Gastroesophageal sphincter (tissue), 4 donors: ENCODE measurements around the gene UQCC2. TPM values are rescaled to one million over a fixed set of nuclear protein-coding genes. Genes with fewer than 3 reads are reported as not detected.
A peak's percentile ranks its signal among the peaks of the same experiment; 100 is the strongest.

ENCODE experiments used
- ATAC-seq: fragments of 150-250 bp; one replicate; pipeline ENCODE4 v1.9.1; 2016; ENCODE audit warnings: mild to moderate bottlenecking, moderate library complexity
- H3K27ac ChIP-seq, 4 donors: fragments of 200-600 bp; sonication (generic) in 3 of 4; 1 replicate in 3 of 4; 2 replicates in 1 of 4; pipeline ENCODE4 v1.5.1; 2016 to 2019
- H3K27me3 ChIP-seq: fragments of 200-600 bp; sonication (generic); one replicate; pipeline ENCODE4 v1.5.1; 2019
- H3K36me3 ChIP-seq, 2 donors: fragments of 200-600 bp; sonication (generic); one replicate each; pipeline ENCODE4 v1.5.1; 2019; ENCODE audit warnings: control low read depth in 1 of 2
- H3K4me1 ChIP-seq, 3 donors: fragments of 200-600 bp; sonication (generic); 1 replicate in 2 of 3; 2 replicates in 1 of 3; pipeline ENCODE4 v1.5.1; 2016 to 2019; ENCODE audit warnings: control low read depth in 2 of 3
- H3K4me3 ChIP-seq, 2 donors: fragments of 200-600 bp; sonication (generic); one replicate each; pipeline ENCODE4 v1.5.1; 2019; ENCODE audit warnings: mild to moderate bottlenecking in 1 of 2, moderate library complexity in 1 of 2
- H3K9me3 ChIP-seq, 3 donors: fragments of 200-600 bp; sonication (generic); one replicate each; pipeline ENCODE4 v1.5.1; 2017 to 2019; ENCODE audit warnings: control low read depth in 2 of 3
- CTCF ChIP-seq, 4 experiments: fragments of 200-600 bp in 2 of 4; fragments of 450-650 bp in 2 of 4; sonication (generic) in 1 of 4; IDR thresholded peaks; one replicate each; pipeline ENCODE4 v1.5.1; 2017 to 2019; ENCODE audit warnings: antibody characterized with exemption in 4 of 4, mild to moderate bottlenecking in 2 of 4, moderate library complexity in 2 of 4
- EP300 ChIP-seq: sonication (generic); formaldehyde crosslinking; IDR thresholded peaks from one replicate; pipeline ENCODE4 v1.6.1; 2017; ENCODE audit warnings: antibody characterized with exemption, mild to moderate bottlenecking
- POLR2A ChIP-seq, 2 donors: fragments of 450-650 bp; IDR thresholded peaks; one replicate each; pipeline ENCODE4 v1.6.1; 2017; ENCODE audit warnings: antibody characterized with exemption in 2 of 2, mild to moderate bottlenecking in 2 of 2, moderate library complexity in 1 of 2
- POLR2AphosphoS5 ChIP-seq: sonication (generic); formaldehyde crosslinking; IDR thresholded peaks from one replicate; pipeline ENCODE4 v1.6.1; 2017; ENCODE audit warnings: antibody characterized with exemption
- WGBS, 2 donors: methylation state at CpG; one replicate each; pipeline ENCODE4 v1.1.5; 2018; ENCODE audit warnings: low coverage in 1 of 2; 5-methylcytosine and 5-hydroxymethylcytosine counted together
- total RNA-seq, 4 donors: library from RNA; depleted of rRNA; stranded (reverse); fragments of >200 nt; gene quantifications; one replicate each; pipeline ENCODE4 v1.1.0, GENCODE V29; 2016

The UQCC2 gene
- total RNA-seq, 4 donors from 2014 or later, result 14.5 to 25.3 (median 17.7) TPM

- H3K4me3 ChIP-seq, result no peak overlapping the region
- no peak for ATAC-seq
- TF ChIP-seq CTCF (IDR thresholded peaks at IDR 0.05), result no peak
- TF ChIP-seq POLR2A (IDR thresholded peaks at IDR 0.05), result no peak
- no peak for TF ChIP-seq POLR2AphosphoS5
- no peak for TF ChIP-seq EP300
- H3K36me3 ChIP-seq, result no peaks in the 10 kb centered on the region
- no peaks in the 10 kb centered on the region for H3K4me1 ChIP-seq
- H3K27me3 ChIP-seq, result no peaks in the 10 kb centered on the region
- H3K27ac ChIP-seq, result peak overlapping the region in 1 of 4 donors; percentile 19
- 90 to 91% methylated on average over 4 to 5 of the region's 9 CpGs for WGBS, 2 donors
- H3K9me3 ChIP-seq, result no peaks in the 10 kb centered on the region
Measured at GRCh38 chr6:33731751-33732282, 20.3 kb upstream of the UQCC2 start.

- Histone ChIP-seq H3K27me3 (no peaks in the 10 kb centered on the region), H3K9me3 (no peaks in the 10 kb centered on the region), H3K27ac (peak overlapping the region in 1 of 4 donors; percentile 19), H3K36me3 (no peaks in the 10 kb centered on the region), H3K4me3 (no peak overlapping the region), H3K4me1 (no peaks in the 10 kb centered on the region)
- 86% methylated on average over 1 of the region's 7 CpGs; no CpG with 5 or more reads in 1 of the 2 donors for WGBS, 2 donors
- no peak for ATAC-seq
- no peak for TF ChIP-seq CTCF (IDR thresholded peaks at IDR 0.05)
- no peak for TF ChIP-seq EP300
- TF ChIP-seq POLR2AphosphoS5, result no peak
- TF ChIP-seq POLR2A (IDR thresholded peaks at IDR 0.05), result no peak
Measured at GRCh38 chr6:33731035-33731434, 19.5 kb upstream of the UQCC2 start.

GRCh38 chr6:33730611-33731010 lies 19.1 kb upstream of the UQCC2 start:
- no peaks in the 10 kb centered on the region for H3K4me1 ChIP-seq
- no peaks in the 10 kb centered on the region for H3K9me3 ChIP-seq
- H3K4me3 ChIP-seq, result no peak overlapping the region
- WGBS, 2 donors, result 67% methylated on average over 8 of the region's 10 CpGs; no CpG with 5 or more reads in 1 of the 2 donors
- no peaks in the 10 kb centered on the region for H3K27me3 ChIP-seq
- TF ChIP-seq POLR2AphosphoS5 (peak; percentile 6), POLR2A (IDR thresholded peaks at IDR 0.05) (no peak)
- no peak overlapping the region for H3K27ac ChIP-seq
- no peak for ATAC-seq
- H3K36me3 ChIP-seq, result no peaks in the 10 kb centered on the region

GRCh38 chr6:33729059-33729458 lies 17.6 kb upstream of the UQCC2 start:
- Histone ChIP-seq H3K9me3 (no peaks in the 10 kb centered on the region), H3K4me1 (no peaks in the 10 kb centered on the region), H3K27ac (no peak overlapping the region), H3K4me3 (no peak overlapping the region), H3K27me3 (no peaks in the 10 kb centered on the region), H3K36me3 (no peaks in the 10 kb centered on the region)
- WGBS, 2 donors, result 90% methylated on average over 2 of the region's 6 CpGs; no CpG with 5 or more reads in 1 of the 2 donors
- ATAC-seq, result no peak
- TF ChIP-seq POLR2A (IDR thresholded peaks at IDR 0.05), result no peak
- TF ChIP-seq EP300, result no peak
- TF ChIP-seq POLR2AphosphoS5, result no peak
- TF ChIP-seq CTCF (IDR thresholded peaks at IDR 0.05), result no peak

GRCh38 chr6:33728438-33728837 lies 16.9 kb upstream of the UQCC2 start:
- TF ChIP-seq POLR2A (IDR thresholded peaks at IDR 0.05), result no peak
- no peak for TF ChIP-seq EP300
- TF ChIP-seq POLR2AphosphoS5, result no peak
- no peak for TF ChIP-seq CTCF (IDR thresholded peaks at IDR 0.05)
- H3K36me3 ChIP-seq, result no peaks in the 10 kb centered on the region
- no peak for ATAC-seq
- no peaks in the 10 kb centered on the region for H3K4me1 ChIP-seq
- H3K4me3 ChIP-seq, result no peak overlapping the region
- no peaks in the 10 kb centered on the region for H3K27me3 ChIP-seq
- no peaks in the 10 kb centered on the region for H3K9me3 ChIP-seq
- no peak overlapping the region for H3K27ac ChIP-seq
- WGBS, 2 donors, result 84 to 90% methylated on average over 3 to 9 of the region's 11 CpGs
